ENCODE data around the gene FNBP1L.

Gene FNBP1L

GRCh38 chr1:93448983-93449804, 1.3 kb downstream of the FNBP1L start (continued):
- TF ChIP-seq HIC1 (tag by site-specific recombination; IDR thresholded peaks at IDR 0.05): peak; percentile 37; the same call in 1 of the 2 replicates
- no peak for TF ChIP-seq ZSCAN18 (tag by site-specific recombination; IDR thresholded peaks at IDR 0.05)
- no peak for TF ChIP-seq ZNF677 (tag by site-specific recombination; IDR thresholded peaks at IDR 0.05)
- no peak for TF ChIP-seq REPIN1 (tag by site-specific recombination; IDR thresholded peaks at IDR 0.05; ENCODE audit: low read depth)
- TF ChIP-seq ZNF501 (tag by site-specific recombination; IDR thresholded peaks at IDR 0.05): no peak
- no peak for TF ChIP-seq ZNF776 (tag by site-specific recombination; IDR thresholded peaks at IDR 0.05; ENCODE audit: borderline replicate concordance)
- TF ChIP-seq ZSCAN30 (tag by site-specific recombination; IDR thresholded peaks at IDR 0.05): no peak
- TF ChIP-seq ZFP37 (tag by site-specific recombination; IDR thresholded peaks at IDR 0.05): no peak
- TF ChIP-seq MYNN (tag by site-specific recombination; IDR thresholded peaks at IDR 0.05; ENCODE audit: borderline replicate concordance): no peak
- TF ChIP-seq, protein P1, sequence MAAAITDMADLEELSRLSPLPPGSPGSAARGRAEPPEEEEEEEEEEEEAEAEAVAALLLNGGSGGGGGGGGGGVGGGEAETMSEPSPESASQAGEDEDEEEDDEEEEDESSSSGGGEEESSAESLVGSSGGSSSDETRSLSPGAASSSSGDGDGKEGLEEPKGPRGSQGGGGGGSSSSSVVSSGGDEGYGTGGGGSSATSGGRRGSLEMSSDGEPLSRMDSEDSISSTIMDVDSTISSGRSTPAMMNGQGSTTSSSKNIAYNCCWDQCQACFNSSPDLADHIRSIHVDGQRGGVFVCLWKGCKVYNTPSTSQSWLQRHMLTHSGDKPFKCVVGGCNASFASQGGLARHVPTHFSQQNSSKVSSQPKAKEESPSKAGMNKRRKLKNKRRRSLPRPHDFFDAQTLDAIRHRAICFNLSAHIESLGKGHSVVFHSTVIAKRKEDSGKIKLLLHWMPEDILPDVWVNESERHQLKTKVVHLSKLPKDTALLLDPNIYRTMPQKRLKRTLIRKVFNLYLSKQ (tag by site-specific recombination; IDR thresholded peaks at IDR 0.05; ENCODE audit: borderline replicate concordance): no peak
- TF ChIP-seq ZNF394 (tag by site-specific recombination; IDR thresholded peaks at IDR 0.05; ENCODE audit: borderline replicate concordance): no peak
- no peak for TF ChIP-seq ZNF223 (tag by site-specific recombination; IDR thresholded peaks at IDR 0.05)

GRCh38 chr1:93450321-93450720, 2.4 kb downstream of the FNBP1L start:
- Histone ChIP-seq H3K36me3 (ENCODE audit: control insufficient read depth in 2 of 2, insufficient read depth in 1 of 2, low read length in 2 of 2) (no peaks in the 10 kb centered on the region), H3K4me1 (ENCODE audit: control insufficient read depth, insufficient read depth, low read length) (peaks cover 3% of the 10 kb centered on the region; the same call in 1 of the 2 replicates), H3K9me3 (ENCODE audit: control insufficient read depth, insufficient read depth, low read depth, low read length) (no peaks in the 10 kb centered on the region), H3K4me3 (ENCODE audit: low read depth, low read length) (no peak overlapping the region), H3K27ac (ENCODE audit: extremely low read depth, low read depth, low read length) (no peak overlapping the region)
- TF ChIP-seq ZNF174 (tag by site-specific recombination; IDR thresholded peaks at IDR 0.05): no peak
- TF ChIP-seq ZNF423 (tag by site-specific recombination; IDR thresholded peaks at IDR 0.05): no peak
- TF ChIP-seq ZNF433 (tag by site-specific recombination; IDR thresholded peaks at IDR 0.05; ENCODE audit: low read depth): no peak
- no peak for TF ChIP-seq REPIN1 (tag by site-specific recombination; IDR thresholded peaks at IDR 0.05; ENCODE audit: low read depth)
- no peak for TF ChIP-seq ZNF184 (tag by site-specific recombination; IDR thresholded peaks at IDR 0.05)
- no peak for TF ChIP-seq ZNF521 (tag by site-specific recombination; IDR thresholded peaks at IDR 0.05)
- no peak for TF ChIP-seq PRDM2 (tag by site-specific recombination; IDR thresholded peaks at IDR 0.05; ENCODE audit: borderline replicate concordance)
- no peak for TF ChIP-seq ZNF549 (tag by site-specific recombination; IDR thresholded peaks at IDR 0.05)
- no peak for TF ChIP-seq ZNF211 (tag by site-specific recombination; IDR thresholded peaks at IDR 0.05; ENCODE audit: low read depth)
- TF ChIP-seq ZNF843 (tag by site-specific recombination; IDR thresholded peaks at IDR 0.05): no peak
- ChIA-PET CTCF (no interaction called here), POLR2A (no interaction called here)
